Parathyroid adenoma (tissue), 2 donors: ENCODE data around the gene ATN1.

Experiments
- H2AFZ ChIP-seq: fragments of 300-600 bp; sonication (generic); one replicate; pipeline ENCODE4 v1.7.0; 2017; ENCODE audit warnings: antibody characterized with exemption, mild to moderate bottlenecking
- H3K27ac ChIP-seq: fragments of 300-600 bp; sonication (generic); one replicate; pipeline ENCODE4 v1.7.0; 2017
- H3K27me3 ChIP-seq: fragments of 300-600 bp; sonication (generic); one replicate; pipeline ENCODE4 v1.7.0; 2017; ENCODE audit warnings: low read length; ENCODE audit not compliant: control insufficient read depth, insufficient read depth
- H3K36me3 ChIP-seq: fragments of 300-600 bp; sonication (generic); one replicate; pipeline ENCODE4 v1.7.0; 2017; ENCODE audit warnings: low read length; ENCODE audit not compliant: control insufficient read depth, insufficient read depth
- H3K4me1 ChIP-seq: fragments of 300-600 bp; sonication (generic); one replicate; pipeline ENCODE4 v1.7.0; 2017; ENCODE audit warnings: control low read depth
- H3K4me2 ChIP-seq: fragments of 300-600 bp; sonication (generic); one replicate; pipeline ENCODE4 v1.7.0; 2017; ENCODE audit warnings: low read length
- H3K4me3 ChIP-seq: fragments of 300-600 bp; sonication (generic); one replicate; pipeline ENCODE4 v1.7.0; 2017; ENCODE audit warnings: low read depth, low read length
- H3K79me2 ChIP-seq: fragments of 300-600 bp; sonication (generic); one replicate; pipeline ENCODE4 v1.7.0; 2017; ENCODE audit warnings: control low read depth
- H3K9ac ChIP-seq: fragments of 300-600 bp; sonication (generic); one replicate; pipeline ENCODE4 v1.7.0; 2017; ENCODE audit warnings: mild to moderate bottlenecking
- H3K9me3 ChIP-seq: fragments of 300-600 bp; sonication (generic); one replicate; pipeline ENCODE4 v1.7.0; 2017; ENCODE audit warnings: low read length; ENCODE audit not compliant: control insufficient read depth
- TF ChIP-seq, protein P1 (sequence below): fragments of 300-600 bp; sonication (generic); IDR thresholded peaks from one replicate; pipeline ENCODE4 v1.7.0; 2017; ENCODE audit warnings: antibody characterized with exemption, mild to moderate bottlenecking
- donor health status: primary hyperparathyroidism.

Gene ATN1

DNA sequence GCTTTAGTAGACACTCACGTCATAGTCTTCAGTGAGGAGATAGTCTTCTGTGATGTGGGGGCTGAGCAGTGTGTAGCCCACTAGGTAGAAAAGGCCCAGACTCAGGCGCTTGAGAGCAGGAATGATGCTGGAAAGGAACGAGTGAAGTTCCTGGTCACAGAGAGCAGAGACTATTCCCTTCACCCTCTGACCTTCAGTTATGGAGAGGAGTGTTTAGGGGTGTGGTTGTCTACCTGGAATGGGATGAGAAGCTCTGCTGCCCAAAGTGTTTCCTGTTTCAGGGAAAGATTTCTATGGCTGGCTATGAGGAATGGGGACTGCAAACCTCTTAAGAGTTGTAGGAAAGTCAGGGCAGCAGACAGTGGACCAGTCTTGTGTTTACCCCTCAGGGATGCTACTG is 51.7 kb downstream of the ATN1 start:
- H3K27me3 ChIP-seq = no peaks in the 10 kb centered on the region
- peaks cover 4% of the 10 kb centered on the region for H3K79me2 ChIP-seq
- H3K4me3 ChIP-seq = no peak overlapping the region
- H3K27ac ChIP-seq = no peak overlapping the region
- no peak overlapping the region for H3K9ac ChIP-seq
- H2AFZ ChIP-seq = no peak overlapping the region
- TF ChIP-seq, protein P1, sequence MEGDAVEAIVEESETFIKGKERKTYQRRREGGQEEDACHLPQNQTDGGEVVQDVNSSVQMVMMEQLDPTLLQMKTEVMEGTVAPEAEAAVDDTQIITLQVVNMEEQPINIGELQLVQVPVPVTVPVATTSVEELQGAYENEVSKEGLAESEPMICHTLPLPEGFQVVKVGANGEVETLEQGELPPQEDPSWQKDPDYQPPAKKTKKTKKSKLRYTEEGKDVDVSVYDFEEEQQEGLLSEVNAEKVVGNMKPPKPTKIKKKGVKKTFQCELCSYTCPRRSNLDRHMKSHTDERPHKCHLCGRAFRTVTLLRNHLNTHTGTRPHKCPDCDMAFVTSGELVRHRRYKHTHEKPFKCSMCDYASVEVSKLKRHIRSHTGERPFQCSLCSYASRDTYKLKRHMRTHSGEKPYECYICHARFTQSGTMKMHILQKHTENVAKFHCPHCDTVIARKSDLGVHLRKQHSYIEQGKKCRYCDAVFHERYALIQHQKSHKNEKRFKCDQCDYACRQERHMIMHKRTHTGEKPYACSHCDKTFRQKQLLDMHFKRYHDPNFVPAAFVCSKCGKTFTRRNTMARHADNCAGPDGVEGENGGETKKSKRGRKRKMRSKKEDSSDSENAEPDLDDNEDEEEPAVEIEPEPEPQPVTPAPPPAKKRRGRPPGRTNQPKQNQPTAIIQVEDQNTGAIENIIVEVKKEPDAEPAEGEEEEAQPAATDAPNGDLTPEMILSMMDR = no peak
- H3K9me3 ChIP-seq = no peaks in the 10 kb centered on the region
- H3K36me3 ChIP-seq = no peaks in the 10 kb centered on the region
- no peaks in the 10 kb centered on the region for H3K4me1 ChIP-seq
- no peak overlapping the region for H3K4me2 ChIP-seq

GRCh38 chr12:6980075-6980474 is 52.3 kb downstream of the ATN1 start:
- no peak overlapping the region for H3K4me3 ChIP-seq
- no peaks in the 10 kb centered on the region for H3K9me3 ChIP-seq
- no peaks in the 10 kb centered on the region for H3K4me1 ChIP-seq
- H2AFZ ChIP-seq = no peak overlapping the region
- no peaks in the 10 kb centered on the region for H3K27me3 ChIP-seq
- H3K27ac ChIP-seq = no peak overlapping the region
- TF ChIP-seq, protein P1 = no peak
- no peaks in the 10 kb centered on the region for H3K36me3 ChIP-seq
- no peak overlapping the region for H3K4me2 ChIP-seq
- H3K9ac ChIP-seq = no peak overlapping the region
- peaks cover 4% of the 10 kb centered on the region for H3K79me2 ChIP-seq

DNA sequence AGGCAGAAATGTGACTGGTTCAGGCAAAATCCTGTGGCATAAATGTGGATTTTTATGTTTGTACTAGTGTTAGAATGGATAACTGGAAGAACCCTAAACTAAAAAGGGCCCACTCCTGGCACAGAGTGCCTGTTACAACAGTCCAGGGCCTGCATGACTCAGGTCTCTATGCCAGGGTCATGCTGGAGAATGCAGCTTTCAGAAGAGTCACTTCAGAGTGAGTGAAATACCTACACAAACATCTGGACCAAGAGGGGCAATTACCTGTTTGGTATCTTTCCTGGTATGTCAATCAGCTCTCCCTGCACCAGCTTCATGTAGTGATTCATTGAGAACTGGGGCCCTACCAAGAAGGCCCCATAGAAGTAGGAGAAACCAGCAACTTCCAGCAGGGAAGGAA is 53.0 kb downstream of the ATN1 start:
- Histone ChIP-seq H3K79me2 (peaks cover 4% of the 10 kb centered on the region), H3K4me2 (no peak overlapping the region), H3K9ac (no peak overlapping the region), H3K27ac (no peak overlapping the region), H3K4me3 (no peak overlapping the region), H3K9me3 (no peaks in the 10 kb centered on the region), H3K27me3 (no peaks in the 10 kb centered on the region), H3K4me1 (no peaks in the 10 kb centered on the region), H2AFZ (no peak overlapping the region), H3K36me3 (no peaks in the 10 kb centered on the region)
- TF ChIP-seq, protein P1 = no peak

DNA sequence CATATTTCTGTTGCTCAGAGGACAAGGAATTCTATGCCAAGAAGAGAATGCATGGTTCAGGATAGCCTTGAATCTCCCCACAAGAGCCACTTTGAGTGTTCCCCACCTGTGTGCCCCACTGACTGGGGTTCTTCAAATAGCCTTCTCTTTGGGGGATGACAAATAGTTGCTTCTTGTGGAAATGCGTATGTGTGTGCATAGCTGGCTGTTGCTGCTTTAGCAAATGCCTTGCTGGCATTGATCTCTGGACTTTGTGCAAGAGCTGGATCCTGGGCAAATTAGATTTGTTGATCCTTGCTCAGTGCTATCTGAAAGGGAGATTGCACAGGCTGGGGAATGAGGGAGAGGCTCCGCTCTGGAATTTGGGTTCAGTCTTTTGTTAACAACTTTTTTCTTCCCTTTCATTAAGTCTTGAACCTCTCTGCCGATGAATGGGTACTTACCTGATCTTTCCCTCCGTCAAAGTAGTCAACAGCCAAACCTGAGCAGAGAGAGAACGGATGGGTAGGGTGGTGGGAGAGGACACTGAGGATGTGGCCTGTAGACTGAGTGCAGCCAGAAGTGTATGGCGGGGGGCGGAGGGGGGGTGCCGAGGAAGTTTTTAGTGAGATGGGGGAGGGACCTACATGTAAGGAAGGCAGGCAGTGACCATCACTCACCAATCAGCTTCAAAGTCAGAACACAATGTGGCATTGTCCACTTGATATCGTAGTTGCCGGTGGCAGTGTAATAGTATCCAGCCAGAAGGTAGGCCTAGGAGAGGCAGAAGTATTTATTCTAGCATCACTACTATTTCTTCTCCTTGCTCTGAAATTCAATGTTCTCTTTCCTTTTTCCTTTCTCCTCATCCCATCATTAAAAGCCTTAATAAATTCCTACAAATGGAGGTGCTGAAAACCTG is 53.6 kb downstream of the ATN1 start:
- Histone ChIP-seq H3K4me3 (no peak overlapping the region), H3K4me2 (no peak overlapping the region), H3K9ac (no peak overlapping the region), H3K36me3 (no peaks in the 10 kb centered on the region), H3K4me1 (no peaks in the 10 kb centered on the region), H3K9me3 (no peaks in the 10 kb centered on the region), H3K27me3 (no peaks in the 10 kb centered on the region), H3K27ac (no peak overlapping the region), H2AFZ (no peak overlapping the region), H3K79me2 (peaks cover 4% of the 10 kb centered on the region)
- TF ChIP-seq, protein P1 = no peak

DNA sequence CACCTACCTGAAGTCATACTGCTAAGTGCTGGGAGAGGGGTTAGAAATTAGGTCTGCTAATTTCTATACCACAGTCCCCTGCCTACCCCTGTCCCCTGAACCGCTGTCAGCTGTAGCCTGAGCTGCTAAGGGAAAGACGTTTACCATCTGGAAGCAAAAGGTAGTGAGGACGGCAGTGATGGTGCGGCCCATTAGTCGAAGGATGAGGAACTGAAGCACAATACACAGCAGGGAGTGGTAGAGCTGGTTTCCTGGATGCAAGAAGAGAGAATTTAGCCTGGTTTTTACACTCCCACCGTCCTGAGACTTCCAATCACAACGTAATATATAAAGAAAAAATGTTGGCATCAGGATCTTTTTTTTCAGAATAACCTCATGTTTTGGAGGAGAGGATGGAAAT is 54.8 kb downstream of the ATN1 start:
- Histone ChIP-seq H3K9me3 (no peaks in the 10 kb centered on the region), H3K4me2 (no peak overlapping the region), H3K4me1 (no peaks in the 10 kb centered on the region), H3K27me3 (no peaks in the 10 kb centered on the region), H3K79me2 (peaks cover 4% of the 10 kb centered on the region), H3K36me3 (no peaks in the 10 kb centered on the region), H3K9ac (no peak overlapping the region), H3K27ac (no peak overlapping the region), H2AFZ (no peak overlapping the region), H3K4me3 (no peak overlapping the region)
- TF ChIP-seq, protein P1 = no peak
